ENCODE data around the gene NHERF1. TPM values are rescaled to one million over a fixed set of nuclear protein-coding genes. Genes with fewer than 3 reads are reported as not detected.
A peak's percentile ranks its signal among the peaks of the same experiment; 100 is the strongest.

NHERF1 gene
- total RNA-seq, 1 experiment from 2014 or later = 90.8 TPM

GRCh38 chr17:74815550-74816370 lies 67.3 kb downstream of the NHERF1 start:
- intact Hi-C loops (cut with micrococcal nuclease; ENCODE audit: unreplicated experiment) = no loop called here
- no peaks in the 10 kb centered on the region for H3K4me1 ChIP-seq (ENCODE audit: control insufficient read depth, insufficient read depth, low read length)
- DNase-seq (ENCODE audit: low read depth, low spot score) = no peak
- H3K9me3 ChIP-seq (ENCODE audit: control insufficient read depth, insufficient read depth, low read depth, low read length) = no peaks in the 10 kb centered on the region
- H3K27me3 ChIP-seq (ENCODE audit: control insufficient read depth, insufficient read depth, low read length) = no peaks in the 10 kb centered on the region
- no peaks in the 10 kb centered on the region for H3K36me3 ChIP-seq (ENCODE audit: control insufficient read depth, insufficient read depth, low read length)
- no peak for TF ChIP-seq POLR2AphosphoS5 (IDR thresholded peaks at IDR 0.05; ENCODE audit: low read depth, low read length)
- no peak for TF ChIP-seq REST (IDR thresholded peaks at IDR 0.05; ENCODE audit: insufficient read depth in 1 of 2, low read depth in 2 of 2, low read length in 1 of 2)
- TF ChIP-seq TCF7L2 (IDR thresholded peaks at IDR 0.05; ENCODE audit: low read depth, low read length) = no peak
- TF ChIP-seq SIN3A (IDR thresholded peaks at IDR 0.05; ENCODE audit: borderline replicate concordance, insufficient read depth, low read depth, low read length) = no peak
- no peak for TF ChIP-seq CTCF (IDR thresholded peaks at IDR 0.05)
- ChIA-PET POLR2A (no interaction called here), CTCF (interaction anchor here (0.7 kb wide), 1 partner anchor 25 kb away, joined by 3 read pairs; no protein-coding TSS in a partner anchor)
- in situ Hi-C loops (cut with HindIII; ENCODE audit: low pct_unique_long_range_greater_than_20kb, low sequenced_read_pairs) = no loop called here
- no TSS peak for BruUV-seq (replicated peaks)
- no peak overlapping the region for H3K27ac ChIP-seq (ENCODE audit: low read length)
- peak; percentile 28; the same call in 1 of the 2 replicates for ATAC-seq
- no peak overlapping the region for H3K4me3 ChIP-seq (ENCODE audit: low read depth in 2 of 2, low read length in 2 of 2)

GRCh38 chr17:74816905-74817620 lies 68.6 kb downstream of the NHERF1 start:
- ChIA-PET POLR2A (no interaction called here), CTCF (no interaction called here)
- ATAC-seq (no peak), DNase-seq (ENCODE audit: low read depth, low spot score) (no peak)
- Histone ChIP-seq H3K9me3 (ENCODE audit: control insufficient read depth, insufficient read depth, low read depth, low read length) (no peaks in the 10 kb centered on the region), H3K36me3 (ENCODE audit: control insufficient read depth, insufficient read depth, low read length) (no peaks in the 10 kb centered on the region), H3K27ac (ENCODE audit: low read length) (no peak overlapping the region), H3K4me3 (ENCODE audit: low read depth in 2 of 2, low read length in 2 of 2) (no peak overlapping the region), H3K27me3 (ENCODE audit: control insufficient read depth, insufficient read depth, low read length) (no peaks in the 10 kb centered on the region), H3K4me1 (ENCODE audit: control insufficient read depth, insufficient read depth, low read length) (no peaks in the 10 kb centered on the region)
- no TSS peak for BruUV-seq (replicated peaks)
- in situ Hi-C loops (cut with HindIII; ENCODE audit: low pct_unique_long_range_greater_than_20kb, low sequenced_read_pairs) = no loop called here
- TF ChIP-seq SIN3A (IDR thresholded peaks at IDR 0.05; ENCODE audit: borderline replicate concordance, insufficient read depth, low read depth, low read length) (no peak), TCF7L2 (IDR thresholded peaks at IDR 0.05; ENCODE audit: low read depth, low read length) (no peak), REST (IDR thresholded peaks at IDR 0.05; ENCODE audit: insufficient read depth in 1 of 2, low read depth in 2 of 2, low read length in 1 of 2) (no peak), POLR2AphosphoS5 (IDR thresholded peaks at IDR 0.05; ENCODE audit: low read depth, low read length) (no peak), CTCF (IDR thresholded peaks at IDR 0.05) (no peak)
- intact Hi-C loops (cut with micrococcal nuclease; ENCODE audit: unreplicated experiment) = no loop called here
